GM21526 (cell line): ENCODE data around the gene SLC5A8.
"Not testable (repeated sequence)": the region's sequence is repeated elsewhere in the genome, so short reads cannot be mapped to it uniquely, and the experiment has no call there.

Experiments
- ATAC-seq: cut with Tn5 transposase; IDR thresholded peaks from one replicate; pipeline ENCODE4 v1.9.1; 2021; ENCODE audit warnings: moderate library complexity; ENCODE audit not compliant: unreplicated experiment, low FRiP score

SLC5A8 gene

GRCh38 chr12:101173197-101173749 lies 36.8 kb downstream of the SLC5A8 start:
- ATAC-seq, result no peak

- no peak for ATAC-seq
Measured at GRCh38 chr12:101172316-101172715, 37.7 kb downstream of the SLC5A8 start.

GRCh38 chr12:101168001-101168400 lies 42.0 kb downstream of the SLC5A8 start:
- no peak for ATAC-seq

GRCh38 chr12:101166866-101167265 lies 43.2 kb downstream of the SLC5A8 start:
- no peak for ATAC-seq

GRCh38 chr12:101165319-101165718 lies 44.7 kb downstream of the SLC5A8 start:
- no peak for ATAC-seq

- ATAC-seq, result not testable (repeated sequence)
Measured at GRCh38 chr12:101145777-101146431, 64.1 kb downstream of the SLC5A8 start.

GRCh38 chr12:101127521-101128219 lies 82.4 kb downstream of the SLC5A8 start:
- ATAC-seq, result no peak

GRCh38 chr12:101117842-101118241 lies 92.2 kb downstream of the SLC5A8 start:
- ATAC-seq, result no peak

GRCh38 chr12:101116911-101117310 lies 93.1 kb downstream of the SLC5A8 start:
- no peak for ATAC-seq

GRCh38 chr12:101115326-101115725 lies 94.7 kb downstream of the SLC5A8 start:
- ATAC-seq, result peak; percentile 56

- ATAC-seq, result no peak
Measured at GRCh38 chr12:101111441-101111840, 98.6 kb downstream of the SLC5A8 start.

GRCh38 chr12:101110866-101111265 lies 99.2 kb downstream of the SLC5A8 start:
- no peak for ATAC-seq

GRCh38 chr12:101108130-101108529 lies 101.9 kb downstream of the SLC5A8 start:
- no peak for ATAC-seq

GRCh38 chr12:101107032-101107763 lies 102.8 kb downstream of the SLC5A8 start:
- ATAC-seq, result no peak
